Fibroblast of the aortic adventitia (primary cell): ENCODE measurements around the gene AKT3. TPM values are rescaled to one million over a fixed set of nuclear protein-coding genes. Genes with fewer than 3 reads are reported as not detected.
"Not testable (repeated sequence)": the region's sequence is repeated elsewhere in the genome, so short reads cannot be mapped to it uniquely, and the experiment has no call there.

ENCODE experiments used
- DNase-seq: peaks from one replicate; pipeline ENCODE4 v3.0.0-alpha.2; 2010; ENCODE audit warnings: low read depth
- H3K4me3 ChIP-seq: 2 replicates; pipeline ENCODE4 v1.5.1; 2011; ENCODE audit warnings: low read depth, mild to moderate bottlenecking, control low read depth, low read length, moderate library complexity
- total RNA-seq: library from RNA; depleted of rRNA; stranded (reverse); fragments of >200 nt; gene quantifications from 2 replicates; pipeline ENCODE4 v1.2.3, GENCODE V29; 2012; ENCODE audit warnings: low replicate concordance
- TF ChIP-seq, protein P1 (sequence below): IDR thresholded peaks from 2 replicates; pipeline ENCODE4 v1.5.1; 2011; ENCODE audit warnings: mild to moderate bottlenecking, low read length, control low read depth, inconsistent platforms; ENCODE audit not compliant: insufficient read depth

The AKT3 gene
- total RNA-seq, 1 donor: 36.6 TPM

DNA sequence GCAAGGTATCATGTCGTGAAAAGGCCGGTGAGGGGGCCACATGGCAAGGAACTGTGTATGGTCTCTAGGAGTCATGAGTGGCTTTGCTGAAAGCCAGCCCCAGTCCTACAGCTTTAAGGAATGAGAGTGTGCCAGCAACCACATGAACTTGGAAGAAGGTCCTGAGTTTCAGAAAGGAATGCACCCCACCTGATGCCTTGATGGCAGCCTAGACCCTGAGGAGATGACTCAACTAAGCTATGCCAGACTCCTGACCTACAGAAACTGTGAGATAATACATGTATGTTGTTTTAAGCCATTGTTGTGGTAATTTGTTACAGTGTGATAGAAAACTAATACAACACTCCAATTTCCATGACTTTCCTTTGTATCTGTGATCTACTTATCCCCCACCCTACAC, 33.5 kb upstream of the AKT3 start:
- TF ChIP-seq, protein P1, sequence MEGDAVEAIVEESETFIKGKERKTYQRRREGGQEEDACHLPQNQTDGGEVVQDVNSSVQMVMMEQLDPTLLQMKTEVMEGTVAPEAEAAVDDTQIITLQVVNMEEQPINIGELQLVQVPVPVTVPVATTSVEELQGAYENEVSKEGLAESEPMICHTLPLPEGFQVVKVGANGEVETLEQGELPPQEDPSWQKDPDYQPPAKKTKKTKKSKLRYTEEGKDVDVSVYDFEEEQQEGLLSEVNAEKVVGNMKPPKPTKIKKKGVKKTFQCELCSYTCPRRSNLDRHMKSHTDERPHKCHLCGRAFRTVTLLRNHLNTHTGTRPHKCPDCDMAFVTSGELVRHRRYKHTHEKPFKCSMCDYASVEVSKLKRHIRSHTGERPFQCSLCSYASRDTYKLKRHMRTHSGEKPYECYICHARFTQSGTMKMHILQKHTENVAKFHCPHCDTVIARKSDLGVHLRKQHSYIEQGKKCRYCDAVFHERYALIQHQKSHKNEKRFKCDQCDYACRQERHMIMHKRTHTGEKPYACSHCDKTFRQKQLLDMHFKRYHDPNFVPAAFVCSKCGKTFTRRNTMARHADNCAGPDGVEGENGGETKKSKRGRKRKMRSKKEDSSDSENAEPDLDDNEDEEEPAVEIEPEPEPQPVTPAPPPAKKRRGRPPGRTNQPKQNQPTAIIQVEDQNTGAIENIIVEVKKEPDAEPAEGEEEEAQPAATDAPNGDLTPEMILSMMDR: no peak
- peak; percentile 95 for DNase-seq
- no peak overlapping the region for H3K4me3 ChIP-seq

DNA sequence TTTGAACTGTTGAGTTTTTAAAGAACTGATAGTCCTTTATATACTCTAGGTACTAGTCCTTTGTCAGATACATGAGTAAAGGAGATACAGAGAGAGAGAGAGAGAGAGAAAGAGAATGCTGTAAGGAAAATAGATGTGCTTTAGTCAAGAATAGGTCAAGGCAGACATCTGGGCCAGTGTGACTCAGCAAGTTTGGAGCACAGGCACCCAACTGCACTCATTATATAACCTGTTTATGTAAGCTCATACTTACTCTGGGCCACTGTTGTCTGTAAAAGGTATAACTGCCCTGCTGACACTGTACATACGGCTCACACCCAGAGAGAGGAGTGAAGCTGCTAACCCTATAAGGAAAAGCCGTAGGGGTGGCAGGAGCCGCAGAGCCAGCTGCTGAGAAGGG, 32.2 kb upstream of the AKT3 start:
- TF ChIP-seq, protein P1: no peak
- H3K4me3 ChIP-seq: no peak overlapping the region
- peak; percentile 73 for DNase-seq

DNA sequence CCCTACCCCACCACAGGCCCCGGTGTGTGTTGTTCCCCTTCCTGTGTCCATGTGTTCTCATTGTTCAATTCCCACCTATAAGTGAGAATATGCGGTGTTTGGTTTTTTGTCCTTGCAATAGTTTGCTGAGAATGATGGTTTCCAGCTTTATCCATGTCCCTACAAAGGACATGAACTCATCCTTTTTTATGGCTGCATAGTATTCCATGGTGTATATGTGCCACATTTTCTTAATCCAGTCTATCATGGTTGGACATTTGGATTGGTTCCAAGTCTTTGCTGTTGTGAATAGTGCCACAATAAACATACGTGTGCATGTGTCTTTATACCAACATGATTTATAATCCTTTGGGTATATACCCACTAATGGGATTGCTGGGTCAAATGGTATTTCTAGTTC, 27.0 kb upstream of the AKT3 start:
- not testable (repeated sequence) for DNase-seq, H3K4me3 ChIP-seq

DNA sequence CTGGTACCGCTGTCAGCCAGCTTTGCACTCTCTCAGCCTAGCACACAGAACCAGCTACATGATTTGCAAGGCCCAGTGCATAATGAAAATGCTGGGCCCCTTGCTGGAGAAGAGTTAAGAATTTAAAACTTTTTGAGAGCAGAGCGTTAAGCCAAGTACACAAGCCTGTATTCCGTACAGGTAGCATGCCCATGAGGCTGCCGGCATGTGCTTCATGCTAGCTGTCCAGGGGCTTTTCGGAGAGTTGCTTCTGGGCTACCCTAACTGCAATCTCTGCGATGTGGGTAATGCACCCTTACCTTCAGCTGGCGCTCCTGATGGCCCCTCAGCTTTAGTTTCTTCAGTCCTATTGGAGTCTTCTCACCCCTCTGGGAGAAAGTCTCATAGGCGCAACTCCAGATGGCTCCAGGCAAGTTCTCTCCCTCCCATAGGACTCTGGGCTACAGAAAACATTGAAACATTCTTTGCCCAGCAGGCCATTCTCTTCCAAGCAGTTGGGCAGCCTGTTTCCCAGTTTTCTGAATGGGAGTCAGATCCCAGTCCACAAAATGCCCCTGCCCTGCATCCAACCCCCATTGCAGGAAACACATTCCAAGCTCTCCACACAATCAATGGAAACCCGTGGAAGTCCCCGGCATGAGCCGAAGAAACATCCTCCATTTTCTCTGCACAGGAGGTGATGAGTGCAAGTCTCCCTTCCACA, 5.7 kb upstream of the AKT3 start:
- H3K4me3 ChIP-seq: no peak overlapping the region
- TF ChIP-seq, protein P1: no peak
- DNase-seq: no peak

DNA sequence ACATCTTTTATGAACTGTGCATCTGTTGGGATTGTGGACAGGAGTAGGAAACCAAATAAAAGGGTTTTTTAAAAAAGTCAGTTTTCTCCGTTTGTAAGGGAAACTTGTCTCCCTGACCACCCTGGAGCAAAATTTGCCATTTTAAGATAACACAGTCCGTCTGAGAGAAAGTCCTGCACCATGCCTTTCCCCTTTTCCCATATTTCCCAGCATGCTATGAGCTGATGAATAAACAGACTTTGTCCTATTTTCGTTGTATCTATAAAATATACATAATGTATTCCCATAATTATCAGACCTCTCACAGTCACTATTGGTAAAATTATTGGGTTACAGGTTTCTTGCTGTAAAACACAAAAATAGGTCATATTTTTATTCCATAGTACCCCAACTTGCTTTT, 1.7 kb upstream of the AKT3 start:
- TF ChIP-seq, protein P1: no peak
- no peak for DNase-seq
- no peak overlapping the region for H3K4me3 ChIP-seq

DNA sequence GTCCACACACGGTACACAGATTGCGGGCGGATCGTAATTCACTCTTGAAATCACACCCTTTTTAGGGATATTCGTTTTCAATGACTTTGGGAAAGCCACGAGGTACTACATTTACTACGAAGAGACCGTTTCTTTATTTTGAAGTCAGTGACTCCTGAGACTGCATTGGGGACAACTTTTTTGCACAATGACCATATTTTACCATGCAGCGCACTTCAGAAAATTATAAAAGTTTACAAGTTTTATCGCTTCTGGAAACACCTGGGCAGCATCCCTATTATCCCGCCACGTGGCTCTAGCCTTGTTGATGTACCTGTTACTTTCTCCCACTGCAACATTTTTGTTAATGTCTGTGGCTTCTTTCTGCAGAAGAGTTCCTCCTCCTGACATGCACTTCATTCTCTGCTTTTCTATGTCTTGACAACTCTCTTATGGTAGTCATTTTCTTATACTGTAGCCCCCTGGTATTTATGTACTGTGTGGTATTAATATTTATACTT, 1.3 kb upstream of the AKT3 start:
- DNase-seq: no peak
- TF ChIP-seq, protein P1: no peak
- H3K4me3 ChIP-seq: peak overlapping the region; percentile 78

DNA sequence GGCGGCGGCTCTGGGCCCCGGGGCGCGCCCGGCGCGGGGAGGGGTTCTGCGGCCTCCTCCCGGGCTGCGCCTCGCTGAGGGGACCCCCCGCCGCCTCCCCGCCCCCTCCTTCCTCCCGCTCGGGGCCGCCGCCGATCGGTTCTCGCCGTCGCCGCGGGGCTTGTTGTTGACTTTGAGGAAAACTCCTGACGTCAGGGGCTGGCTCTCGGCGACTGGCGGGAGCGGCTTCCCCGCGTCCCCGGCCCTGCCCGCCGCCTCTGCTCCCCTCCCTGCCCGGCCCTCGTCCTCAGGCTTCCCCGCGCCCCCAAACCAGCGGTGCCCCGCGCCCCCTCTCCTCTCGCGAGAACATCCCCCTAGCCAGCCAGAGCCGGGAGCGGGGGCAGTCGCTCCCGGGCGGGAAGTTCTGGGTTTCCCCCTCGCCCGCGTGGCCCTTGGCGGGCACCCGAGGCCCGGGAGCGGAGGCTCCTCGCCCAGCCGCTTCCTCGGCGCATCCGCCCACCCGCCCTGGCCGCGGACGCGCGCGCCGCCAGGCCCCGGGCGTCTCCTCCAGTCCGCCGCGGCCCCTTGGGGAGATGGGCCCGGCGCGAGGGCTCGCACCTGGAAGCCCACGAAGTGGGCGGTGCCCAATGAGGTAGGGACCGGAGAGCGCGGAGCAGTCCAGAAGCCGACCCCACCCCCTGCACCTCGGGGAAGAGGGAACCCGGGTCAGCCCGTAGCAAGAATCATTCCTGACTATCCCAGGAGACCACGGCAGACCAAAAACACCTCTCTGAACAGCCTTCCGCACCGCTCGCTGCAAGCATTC, 611 bp upstream of the AKT3 start:
- H3K4me3 ChIP-seq: peak overlapping the region; percentile 78
- TF ChIP-seq, protein P1: no peak
- DNase-seq: peak; percentile 64
